ENCODE results near the gene SPRYD3. TPM values are rescaled to one million over a fixed set of nuclear protein-coding genes. Genes with fewer than 3 reads are reported as not detected.

The SPRYD3 gene
- total and polyA plus RNA-seq, 2 donors: 9.1 to 17.3 TPM

DNA sequence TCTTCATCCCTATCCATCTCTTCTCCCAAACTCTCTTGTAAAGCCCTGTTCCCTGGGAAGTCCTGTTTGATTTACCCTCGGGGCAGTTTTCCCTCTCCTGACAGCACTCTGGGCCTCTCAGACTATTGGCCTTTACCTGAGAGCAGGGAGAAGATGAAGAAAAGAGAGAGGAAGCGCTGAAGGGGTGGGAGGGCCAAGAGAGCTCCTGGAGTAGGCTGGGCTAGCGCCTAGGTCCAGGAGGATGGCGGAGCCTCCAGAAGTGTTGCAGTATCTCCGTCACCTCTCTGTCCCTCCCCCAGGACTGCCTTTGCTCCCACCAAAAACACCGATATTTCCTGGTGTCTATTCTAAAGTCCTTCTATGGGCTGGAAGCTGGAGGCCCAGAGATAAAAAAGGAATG is 12.6 kb upstream of the SPRYD3 start:
- H3K27me3 ChIP-seq (ENCODE audit: control insufficient read depth in 2 of 2, insufficient read depth in 1 of 2, low read length in 1 of 2): peaks cover 2 to 13% of the 10 kb centered on the region in 2 donors
- no peaks in the 10 kb centered on the region for H3K36me3 ChIP-seq (ENCODE audit: control insufficient read depth in 2 of 2, insufficient read depth in 2 of 2, low read length in 1 of 2)
- no peaks in the 10 kb centered on the region for H3K4me1 ChIP-seq (ENCODE audit: control insufficient read depth in 2 of 2, insufficient read depth in 2 of 2, low read length in 2 of 2)
- no peak overlapping the region for H3K27ac ChIP-seq (ENCODE audit: low read depth in 1 of 2, low read length in 1 of 2)
- no peaks in the 10 kb centered on the region for H3K9me3 ChIP-seq (ENCODE audit: control insufficient read depth in 2 of 2, insufficient read depth in 1 of 2, low read length in 1 of 2)
- H3K4me3 ChIP-seq (ENCODE audit: low read length in 2 of 2): no peak overlapping the region
- DNase-seq (ENCODE audit: low read depth in 6 of 9, low spot score in 9 of 9): no peak
- 96% methylated on average over 6 of the region's 6 CpGs for WGBS

GRCh38 chr12:53090554-53090953 is 11.4 kb upstream of the SPRYD3 start:
- no peak for DNase-seq (ENCODE audit: low read depth in 6 of 9, low spot score in 9 of 9)
- Histone ChIP-seq H3K4me1 (ENCODE audit: control insufficient read depth in 2 of 2, insufficient read depth in 2 of 2, low read length in 2 of 2) (no peaks in the 10 kb centered on the region), H3K4me3 (ENCODE audit: low read length in 2 of 2) (no peak overlapping the region), H3K27me3 (ENCODE audit: control insufficient read depth in 2 of 2, insufficient read depth in 1 of 2, low read length in 1 of 2) (peaks cover 0 to 2% of the 10 kb centered on the region in 2 donors), H3K36me3 (ENCODE audit: control insufficient read depth in 2 of 2, insufficient read depth in 2 of 2, low read length in 1 of 2) (no peaks in the 10 kb centered on the region), H3K9me3 (ENCODE audit: control insufficient read depth in 2 of 2, insufficient read depth in 1 of 2, low read length in 1 of 2) (no peaks in the 10 kb centered on the region), H3K27ac (ENCODE audit: low read depth in 1 of 2, low read length in 1 of 2) (no peak overlapping the region)
- WGBS: 97% methylated on average over 2 of the region's 2 CpGs

- DNase-seq (ENCODE audit: low read depth in 6 of 9, low spot score in 9 of 9): no peak
- WGBS: 98% methylated on average over 6 of the region's 6 CpGs
Observed at GRCh38 chr12:53090105-53090504, 10.9 kb upstream of the SPRYD3 start.

GRCh38 chr12:53086361-53086760 is 7.2 kb upstream of the SPRYD3 start:
- Histone ChIP-seq H3K9me3 (ENCODE audit: control insufficient read depth in 2 of 2, insufficient read depth in 1 of 2, low read length in 1 of 2) (no peaks in the 10 kb centered on the region), H3K27ac (ENCODE audit: low read depth in 1 of 2, low read length in 1 of 2) (no peak overlapping the region), H3K27me3 (ENCODE audit: control insufficient read depth in 2 of 2, insufficient read depth in 1 of 2, low read length in 1 of 2) (peaks cover 0 to 2% of the 10 kb centered on the region in 2 donors), H3K36me3 (ENCODE audit: control insufficient read depth in 2 of 2, insufficient read depth in 2 of 2, low read length in 1 of 2) (no peaks in the 10 kb centered on the region), H3K4me1 (ENCODE audit: control insufficient read depth in 2 of 2, insufficient read depth in 2 of 2, low read length in 2 of 2) (no peaks in the 10 kb centered on the region), H3K4me3 (ENCODE audit: low read length in 2 of 2) (no peak overlapping the region)
- DNase-seq (ENCODE audit: low read depth in 6 of 9, low spot score in 9 of 9): no peak
- WGBS: 92% methylated on average over 3 of the region's 3 CpGs

More at GRCh38 chr12:53090105-53090504, 10.9 kb upstream of the SPRYD3 start:
- Histone ChIP-seq H3K4me1 (ENCODE audit: control insufficient read depth in 2 of 2, insufficient read depth in 2 of 2, low read length in 2 of 2) (no peaks in the 10 kb centered on the region), H3K36me3 (ENCODE audit: control insufficient read depth in 2 of 2, insufficient read depth in 2 of 2, low read length in 1 of 2) (no peaks in the 10 kb centered on the region), H3K4me3 (ENCODE audit: low read length in 2 of 2) (no peak overlapping the region), H3K27ac (ENCODE audit: low read depth in 1 of 2, low read length in 1 of 2) (no peak overlapping the region), H3K27me3 (ENCODE audit: control insufficient read depth in 2 of 2, insufficient read depth in 1 of 2, low read length in 1 of 2) (peaks cover 0 to 2% of the 10 kb centered on the region in 2 donors), H3K9me3 (ENCODE audit: control insufficient read depth in 2 of 2, insufficient read depth in 1 of 2, low read length in 1 of 2) (no peaks in the 10 kb centered on the region)

- H3K4me3 ChIP-seq (ENCODE audit: low read length in 2 of 2): no peak overlapping the region
- no peaks in the 10 kb centered on the region for H3K27me3 ChIP-seq (ENCODE audit: control insufficient read depth in 2 of 2, insufficient read depth in 1 of 2, low read length in 1 of 2)
- no peak overlapping the region for H3K27ac ChIP-seq (ENCODE audit: low read depth in 1 of 2, low read length in 1 of 2)
- 84% methylated on average over 2 of the region's 2 CpGs for WGBS
- H3K9me3 ChIP-seq (ENCODE audit: control insufficient read depth in 2 of 2, insufficient read depth in 1 of 2, low read length in 1 of 2): no peaks in the 10 kb centered on the region
- no peak for DNase-seq (ENCODE audit: low read depth in 6 of 9, low spot score in 9 of 9)
- H3K4me1 ChIP-seq (ENCODE audit: control insufficient read depth in 2 of 2, insufficient read depth in 2 of 2, low read length in 2 of 2): peaks cover 7 to 16% of the 10 kb centered on the region in 2 donors
- H3K36me3 ChIP-seq (ENCODE audit: control insufficient read depth in 2 of 2, insufficient read depth in 2 of 2, low read length in 1 of 2): no peaks in the 10 kb centered on the region
Observed at GRCh38 chr12:53082637-53083175, 3.5 kb upstream of the SPRYD3 start.

DNA sequence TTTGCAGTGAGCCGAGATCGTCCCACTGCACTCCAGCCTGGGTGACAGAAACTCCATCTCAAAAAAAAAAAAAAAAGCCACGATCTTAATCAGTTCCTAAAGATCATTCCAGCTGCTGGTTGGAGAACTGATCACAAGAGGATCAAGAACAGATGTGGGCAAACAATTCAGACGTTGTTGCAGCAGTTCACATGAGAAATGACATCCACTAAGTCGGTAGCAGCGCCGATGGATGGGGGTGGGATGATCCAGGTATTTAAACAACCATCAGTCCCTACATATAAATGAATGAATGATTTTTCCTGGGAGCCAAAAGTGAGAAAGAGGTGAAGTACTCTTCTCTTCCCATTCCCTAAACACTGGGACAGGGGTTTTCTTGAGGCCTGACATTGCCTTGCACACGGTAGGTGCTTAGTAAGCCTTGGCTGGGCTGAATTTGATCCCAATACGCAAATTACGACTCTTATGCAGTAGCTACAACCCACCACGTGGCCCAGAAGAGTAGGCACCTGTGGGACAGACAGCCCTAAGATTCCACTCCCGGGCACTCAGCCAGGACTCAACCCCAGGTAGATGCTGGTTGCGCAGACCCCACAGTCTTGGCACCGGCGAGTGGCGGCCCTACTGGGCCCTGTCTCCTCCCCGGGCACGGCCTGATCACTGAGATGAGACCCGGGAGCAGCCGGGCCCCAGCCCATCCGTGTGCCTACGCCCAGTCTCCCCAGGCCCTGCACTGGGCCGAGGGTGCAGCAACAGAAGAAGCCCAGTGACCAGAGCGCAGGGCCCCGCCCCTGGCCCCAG is 565 bp downstream of the SPRYD3 start:
- 27% methylated on average over 25 of the region's 25 CpGs for WGBS
- DNase-seq (ENCODE audit: low read depth in 6 of 9, low spot score in 9 of 9): peak in 1 of 9 donors; percentile 61
- Histone ChIP-seq H3K27me3 (ENCODE audit: control insufficient read depth in 2 of 2, insufficient read depth in 1 of 2, low read length in 1 of 2) (no peaks in the 10 kb centered on the region), H3K9me3 (ENCODE audit: control insufficient read depth in 2 of 2, insufficient read depth in 1 of 2, low read length in 1 of 2) (no peaks in the 10 kb centered on the region), H3K4me3 (ENCODE audit: low read length in 2 of 2) (peak overlapping the region; percentile 66 to 84), H3K4me1 (ENCODE audit: control insufficient read depth in 2 of 2, insufficient read depth in 2 of 2, low read length in 2 of 2) (peaks cover 7 to 18% of the 10 kb centered on the region in 2 donors), H3K27ac (ENCODE audit: low read depth in 1 of 2, low read length in 1 of 2) (peak overlapping the region; percentile 38 to 94), H3K36me3 (ENCODE audit: control insufficient read depth in 2 of 2, insufficient read depth in 2 of 2, low read length in 1 of 2) (peaks cover 24 to 31% of the 10 kb centered on the region in 2 donors)

GRCh38 chr12:53077030-53077429 is 2.2 kb downstream of the SPRYD3 start:
- DNase-seq (ENCODE audit: low read depth in 6 of 9, low spot score in 9 of 9): no peak
- Histone ChIP-seq H3K27me3 (ENCODE audit: control insufficient read depth in 2 of 2, insufficient read depth in 1 of 2, low read length in 1 of 2) (no peaks in the 10 kb centered on the region), H3K4me1 (ENCODE audit: control insufficient read depth in 2 of 2, insufficient read depth in 2 of 2, low read length in 2 of 2) (peaks cover 7 to 26% of the 10 kb centered on the region in 2 donors), H3K4me3 (ENCODE audit: low read length in 2 of 2) (no peak overlapping the region), H3K9me3 (ENCODE audit: control insufficient read depth in 2 of 2, insufficient read depth in 1 of 2, low read length in 1 of 2) (no peaks in the 10 kb centered on the region), H3K36me3 (ENCODE audit: control insufficient read depth in 2 of 2, insufficient read depth in 2 of 2, low read length in 1 of 2) (peaks cover 37 to 38% of the 10 kb centered on the region in 2 donors), H3K27ac (ENCODE audit: low read depth in 1 of 2, low read length in 1 of 2) (no peak overlapping the region)
- WGBS: 96% methylated on average over 8 of the region's 8 CpGs

DNA sequence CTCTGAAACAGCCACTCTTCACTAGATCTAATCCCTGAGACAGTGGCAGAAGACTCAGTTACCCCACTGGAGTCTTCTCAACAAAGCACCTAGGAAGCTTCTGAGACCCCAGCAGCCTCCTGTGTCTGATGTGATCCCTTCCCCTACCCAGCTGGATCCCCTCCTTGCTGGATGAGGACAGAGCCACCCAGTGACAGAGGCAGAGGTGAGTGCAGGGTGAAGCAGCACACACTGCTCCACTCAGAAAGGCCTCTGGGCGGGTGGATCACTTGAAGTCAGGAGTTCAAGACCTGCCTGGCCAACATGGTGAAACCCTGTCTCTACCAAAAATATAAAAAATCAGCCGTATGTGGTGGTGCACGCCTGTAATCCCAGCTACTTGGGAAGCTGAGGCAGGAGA is 2.7 kb downstream of the SPRYD3 start:
- WGBS: 97% methylated on average over 3 of the region's 3 CpGs
- Histone ChIP-seq H3K9me3 (ENCODE audit: control insufficient read depth in 2 of 2, insufficient read depth in 1 of 2, low read length in 1 of 2) (no peaks in the 10 kb centered on the region), H3K27me3 (ENCODE audit: control insufficient read depth in 2 of 2, insufficient read depth in 1 of 2, low read length in 1 of 2) (no peaks in the 10 kb centered on the region), H3K4me1 (ENCODE audit: control insufficient read depth in 2 of 2, insufficient read depth in 2 of 2, low read length in 2 of 2) (peaks cover 7 to 29% of the 10 kb centered on the region in 2 donors), H3K36me3 (ENCODE audit: control insufficient read depth in 2 of 2, insufficient read depth in 2 of 2, low read length in 1 of 2) (peaks cover 37 to 41% of the 10 kb centered on the region in 2 donors), H3K4me3 (ENCODE audit: low read length in 2 of 2) (no peak overlapping the region), H3K27ac (ENCODE audit: low read depth in 1 of 2, low read length in 1 of 2) (no peak overlapping the region)
- DNase-seq (ENCODE audit: low read depth in 6 of 9, low spot score in 9 of 9): no peak

GRCh38 chr12:53074999-53075370 is 4.2 kb downstream of the SPRYD3 start:
- 99% methylated on average over 3 of the region's 3 CpGs for WGBS
- Histone ChIP-seq H3K9me3 (ENCODE audit: control insufficient read depth in 2 of 2, insufficient read depth in 1 of 2, low read length in 1 of 2) (no peaks in the 10 kb centered on the region), H3K27me3 (ENCODE audit: control insufficient read depth in 2 of 2, insufficient read depth in 1 of 2, low read length in 1 of 2) (no peaks in the 10 kb centered on the region), H3K4me3 (ENCODE audit: low read length in 2 of 2) (no peak overlapping the region), H3K4me1 (ENCODE audit: control insufficient read depth in 2 of 2, insufficient read depth in 2 of 2, low read length in 2 of 2) (peaks cover 7 to 40% of the 10 kb centered on the region in 2 donors), H3K27ac (ENCODE audit: low read depth in 1 of 2, low read length in 1 of 2) (no peak overlapping the region), H3K36me3 (ENCODE audit: control insufficient read depth in 2 of 2, insufficient read depth in 2 of 2, low read length in 1 of 2) (peaks cover 41 to 52% of the 10 kb centered on the region in 2 donors)
- DNase-seq (ENCODE audit: low read depth in 6 of 9, low spot score in 9 of 9): no peak
